ENCODE data around the gene SLC10A3.
"Not testable (repeated sequence)": the region's sequence is repeated elsewhere in the genome, so short reads cannot be mapped to it uniquely, and the experiment has no call there.

The SLC10A3 gene

GRCh38 chrX:154507673-154508383, 17.4 kb upstream of the SLC10A3 start:
- H3K27me3 ChIP-seq (ENCODE audit: control insufficient read depth, insufficient read depth, low read length), result no peaks in the 10 kb centered on the region
- peaks cover 3% of the 10 kb centered on the region for H3K36me3 ChIP-seq (ENCODE audit: insufficient read depth, low read length)
- no peak overlapping the region for H3K4me2 ChIP-seq (ENCODE audit: low read length)
- H3K4me1 ChIP-seq (ENCODE audit: control insufficient read depth, insufficient read depth, low read length), result peaks cover 11% of the 10 kb centered on the region
- H3K9ac ChIP-seq (ENCODE audit: low read depth, low read length), result no peak overlapping the region
- no peak overlapping the region for H3K4me3 ChIP-seq (ENCODE audit: low read length)
- peaks cover 5% of the 10 kb centered on the region for H3K9me3 ChIP-seq (replicated peaks; ENCODE audit: low read length)

DNA sequence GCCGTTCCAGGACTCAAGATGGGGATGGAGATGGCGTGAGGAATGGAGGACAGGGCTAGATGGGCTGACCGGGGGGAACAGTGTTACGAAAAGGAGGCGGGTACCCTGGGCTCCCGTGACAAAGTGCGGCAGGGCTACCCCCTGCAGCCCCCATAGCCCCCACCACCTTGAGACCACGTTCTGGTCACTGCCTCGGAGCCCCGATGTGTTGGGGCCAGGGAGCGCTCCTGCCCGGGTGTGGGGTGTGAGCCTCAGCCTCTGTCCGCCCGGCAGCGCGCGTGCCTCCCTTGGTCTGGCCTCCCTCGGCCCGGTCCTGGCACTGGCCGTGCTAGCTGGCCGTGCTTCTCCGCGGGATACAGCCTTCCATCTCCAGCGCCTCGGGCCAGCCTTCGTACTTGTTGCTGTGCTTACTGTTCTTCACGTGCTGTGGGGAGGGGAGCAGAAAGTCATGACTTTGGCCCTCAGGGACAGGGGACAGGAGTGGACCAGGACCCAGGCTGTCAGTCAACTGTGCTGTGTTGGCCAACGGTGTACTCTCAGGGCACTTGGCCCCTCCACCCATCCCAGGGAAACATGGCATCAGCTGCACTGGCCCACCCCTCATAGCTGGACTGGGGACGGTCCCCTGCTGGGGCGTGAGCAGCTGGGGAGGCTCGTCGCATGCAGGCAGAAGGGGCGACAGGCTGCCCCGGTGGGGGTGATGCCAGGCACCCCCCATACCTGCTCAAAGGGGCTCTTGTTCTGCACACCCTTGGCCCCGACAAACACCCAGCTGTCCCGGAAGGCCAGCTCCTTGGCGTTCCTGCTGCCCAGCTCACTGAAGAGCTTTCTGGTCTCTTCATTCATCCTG, 16.3 kb upstream of the SLC10A3 start:
- peaks cover 5% of the 10 kb centered on the region for H3K9me3 ChIP-seq (replicated peaks; ENCODE audit: low read length)
- no peak overlapping the region for H3K9ac ChIP-seq (ENCODE audit: low read depth, low read length)
- H3K4me2 ChIP-seq (ENCODE audit: low read length), result no peak overlapping the region
- H3K4me3 ChIP-seq (ENCODE audit: low read length), result no peak overlapping the region
- H3K4me1 ChIP-seq (ENCODE audit: control insufficient read depth, insufficient read depth, low read length), result peaks cover 11% of the 10 kb centered on the region
- H3K36me3 ChIP-seq (ENCODE audit: insufficient read depth, low read length), result peaks cover 3% of the 10 kb centered on the region
- H3K27me3 ChIP-seq (ENCODE audit: control insufficient read depth, insufficient read depth, low read length), result no peaks in the 10 kb centered on the region

DNA sequence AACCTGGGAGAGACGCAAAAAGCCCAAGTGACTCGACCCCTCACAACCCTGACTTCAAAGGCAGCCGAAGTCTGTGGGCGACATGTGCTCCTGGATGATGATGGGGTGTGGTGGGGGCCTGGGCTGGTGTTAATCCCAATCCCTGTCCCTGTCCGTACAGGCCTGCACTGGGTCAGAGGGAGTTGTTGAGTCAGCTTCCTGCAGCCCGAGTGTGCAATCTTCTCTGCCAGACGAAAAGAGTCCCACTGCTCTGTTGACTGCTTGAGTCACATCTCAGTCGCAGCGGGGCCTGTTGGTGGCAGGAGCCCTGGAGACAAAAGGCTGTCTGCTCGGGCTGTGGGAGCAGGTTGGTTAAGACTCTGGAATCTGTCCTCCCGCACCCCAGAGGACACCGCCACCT, 15.3 kb upstream of the SLC10A3 start:
- H3K4me2 ChIP-seq (ENCODE audit: low read length), result no peak overlapping the region
- peaks cover 3% of the 10 kb centered on the region for H3K36me3 ChIP-seq (ENCODE audit: insufficient read depth, low read length)
- peaks cover 5% of the 10 kb centered on the region for H3K9me3 ChIP-seq (replicated peaks; ENCODE audit: low read length)
- H3K4me1 ChIP-seq (ENCODE audit: control insufficient read depth, insufficient read depth, low read length), result peaks cover 11% of the 10 kb centered on the region
- H3K4me3 ChIP-seq (ENCODE audit: low read length), result no peak overlapping the region
- no peak overlapping the region for H3K9ac ChIP-seq (ENCODE audit: low read depth, low read length)
- H3K27me3 ChIP-seq (ENCODE audit: control insufficient read depth, insufficient read depth, low read length), result no peaks in the 10 kb centered on the region

DNA sequence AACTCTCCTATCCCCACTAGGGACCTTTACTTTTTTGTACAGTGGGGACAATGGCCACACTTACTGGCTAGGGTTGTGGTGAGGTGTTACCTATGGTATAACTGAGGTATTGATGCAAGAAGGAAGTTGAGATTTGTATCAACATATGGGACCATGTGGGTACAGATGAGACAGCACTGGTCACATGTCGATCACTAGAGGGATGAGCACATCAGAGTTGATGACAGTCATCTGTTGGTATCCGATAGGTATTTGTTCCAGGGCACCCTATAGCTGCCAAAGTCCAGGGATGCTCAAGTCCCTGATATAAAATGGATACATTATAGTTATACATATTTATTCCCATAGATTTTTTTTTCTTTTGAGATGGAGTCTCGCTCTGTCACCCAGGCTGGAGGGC, 12.6 kb upstream of the SLC10A3 start:
- no peaks in the 10 kb centered on the region for H3K27me3 ChIP-seq (ENCODE audit: control insufficient read depth, insufficient read depth, low read length)
- H3K9me3 ChIP-seq (replicated peaks; ENCODE audit: low read length), result no peaks in the 10 kb centered on the region
- peaks cover 11% of the 10 kb centered on the region for H3K4me1 ChIP-seq (ENCODE audit: control insufficient read depth, insufficient read depth, low read length)
- no peak overlapping the region for H3K4me3 ChIP-seq (ENCODE audit: low read length)
- no peak overlapping the region for H3K9ac ChIP-seq (ENCODE audit: low read depth, low read length)
- H3K36me3 ChIP-seq (ENCODE audit: insufficient read depth, low read length), result peaks cover 3% of the 10 kb centered on the region
- H3K4me2 ChIP-seq (ENCODE audit: low read length), result no peak overlapping the region

DNA sequence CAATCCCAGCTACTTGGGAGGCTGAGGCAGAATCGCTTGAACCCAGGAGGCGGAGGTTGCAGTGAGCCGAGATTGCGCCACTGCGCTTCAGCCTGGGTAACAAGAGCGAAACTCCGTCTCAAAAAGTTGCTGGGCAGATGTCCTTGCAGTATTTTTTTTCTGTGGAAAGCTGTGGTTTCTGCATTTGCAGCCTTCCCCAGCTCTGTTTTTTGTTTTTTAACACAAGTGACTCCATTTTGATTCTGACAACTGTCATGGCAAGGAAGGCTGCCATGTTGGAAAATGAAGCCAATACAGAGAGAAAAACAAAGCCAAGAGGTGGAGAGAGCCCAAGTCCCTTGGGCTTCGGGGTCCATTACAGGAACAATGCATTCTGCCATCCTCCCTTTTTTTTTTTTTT, 11.7 kb upstream of the SLC10A3 start:
- H3K36me3 ChIP-seq (ENCODE audit: insufficient read depth, low read length), result peaks cover 3% of the 10 kb centered on the region
- peaks cover 11% of the 10 kb centered on the region for H3K4me1 ChIP-seq (ENCODE audit: control insufficient read depth, insufficient read depth, low read length)
- no peak overlapping the region for H3K9ac ChIP-seq (ENCODE audit: low read depth, low read length)
- H3K4me3 ChIP-seq (ENCODE audit: low read length), result no peak overlapping the region
- no peak overlapping the region for H3K4me2 ChIP-seq (ENCODE audit: low read length)
- no peaks in the 10 kb centered on the region for H3K27me3 ChIP-seq (ENCODE audit: control insufficient read depth, insufficient read depth, low read length)
- no peaks in the 10 kb centered on the region for H3K9me3 ChIP-seq (replicated peaks; ENCODE audit: low read length)

- H3K27me3 ChIP-seq (ENCODE audit: control insufficient read depth, insufficient read depth, low read length); H3K36me3 ChIP-seq (ENCODE audit: insufficient read depth, low read length); H3K9me3 ChIP-seq (replicated peaks; ENCODE audit: low read length); H3K9ac ChIP-seq (ENCODE audit: low read depth, low read length); H3K4me3 ChIP-seq (ENCODE audit: low read length); H3K4me2 ChIP-seq (ENCODE audit: low read length): not testable (repeated sequence)
- H3K4me1 ChIP-seq (ENCODE audit: control insufficient read depth, insufficient read depth, low read length), result peaks cover 11% of the 10 kb centered on the region
Observed at GRCh38 chrX:154501423-154501822, 11.0 kb upstream of the SLC10A3 start.

- H3K27me3 ChIP-seq (ENCODE audit: control insufficient read depth, insufficient read depth, low read length); H3K4me2 ChIP-seq (ENCODE audit: low read length); H3K9ac ChIP-seq (ENCODE audit: low read depth, low read length); H3K36me3 ChIP-seq (ENCODE audit: insufficient read depth, low read length); H3K4me1 ChIP-seq (ENCODE audit: control insufficient read depth, insufficient read depth, low read length); H3K9me3 ChIP-seq (replicated peaks; ENCODE audit: low read length); H3K4me3 ChIP-seq (ENCODE audit: low read length): not testable (repeated sequence)
Observed at GRCh38 chrX:154496591-154497137, 6.2 kb upstream of the SLC10A3 start.

- H3K36me3 ChIP-seq (ENCODE audit: insufficient read depth, low read length), result no peaks in the 10 kb centered on the region
- H3K9me3 ChIP-seq (replicated peaks; ENCODE audit: low read length), result no peaks in the 10 kb centered on the region
- no peaks in the 10 kb centered on the region for H3K4me1 ChIP-seq (ENCODE audit: control insufficient read depth, insufficient read depth, low read length)
- H3K4me2 ChIP-seq (ENCODE audit: low read length), result no peak overlapping the region
- H3K27me3 ChIP-seq (ENCODE audit: control insufficient read depth, insufficient read depth, low read length), result no peaks in the 10 kb centered on the region
- H3K9ac ChIP-seq (ENCODE audit: low read depth, low read length), result no peak overlapping the region
- H3K4me3 ChIP-seq (ENCODE audit: low read length), result no peak overlapping the region
Observed at GRCh38 chrX:154495472-154495922, 5.1 kb upstream of the SLC10A3 start.

GRCh38 chrX:154494715-154495114, 4.3 kb upstream of the SLC10A3 start:
- Histone ChIP-seq H3K27me3 (ENCODE audit: control insufficient read depth, insufficient read depth, low read length) (no peaks in the 10 kb centered on the region), H3K4me1 (ENCODE audit: control insufficient read depth, insufficient read depth, low read length) (no peaks in the 10 kb centered on the region), H3K36me3 (ENCODE audit: insufficient read depth, low read length) (no peaks in the 10 kb centered on the region), H3K9me3 (replicated peaks; ENCODE audit: low read length) (no peaks in the 10 kb centered on the region), H3K9ac (ENCODE audit: low read depth, low read length) (no peak overlapping the region), H3K4me3 (ENCODE audit: low read length) (no peak overlapping the region), H3K4me2 (ENCODE audit: low read length) (no peak overlapping the region)

DNA sequence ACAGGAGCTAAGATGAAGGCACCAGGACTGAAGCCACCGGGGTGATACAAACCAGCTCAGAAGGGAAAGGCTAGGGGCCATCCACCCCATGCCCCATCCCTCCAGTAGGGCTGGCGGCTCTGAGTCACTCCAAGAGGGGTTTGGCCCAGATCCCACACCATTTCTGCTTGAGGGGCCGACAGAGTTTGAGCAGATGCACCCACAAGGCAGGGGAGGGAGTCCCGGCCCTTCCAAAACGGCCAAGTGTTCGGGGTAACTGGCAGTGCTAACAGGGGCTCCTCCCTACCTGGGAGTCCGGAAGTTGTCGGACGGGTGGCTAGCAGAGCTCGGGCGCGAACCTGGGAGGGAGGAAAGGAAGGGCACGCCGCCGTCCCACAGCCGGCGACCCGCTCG, 412 bp downstream of the SLC10A3 start:
- Histone ChIP-seq H3K36me3 (ENCODE audit: insufficient read depth, low read length) (peaks cover 19% of the 10 kb centered on the region), H3K9me3 (replicated peaks; ENCODE audit: low read length) (no peaks in the 10 kb centered on the region), H3K4me2 (ENCODE audit: low read length) (peak overlapping the region; percentile 86), H3K4me3 (ENCODE audit: low read length) (peak overlapping the region; percentile 70), H3K9ac (ENCODE audit: low read depth, low read length) (peak overlapping the region; percentile 84), H3K27me3 (ENCODE audit: control insufficient read depth, insufficient read depth, low read length) (no peaks in the 10 kb centered on the region), H3K4me1 (ENCODE audit: control insufficient read depth, insufficient read depth, low read length) (peaks cover 19% of the 10 kb centered on the region)

GRCh38 chrX:154489182-154489581, 1.2 kb downstream of the SLC10A3 start:
- Histone ChIP-seq H3K36me3 (ENCODE audit: insufficient read depth, low read length) (peaks cover 23% of the 10 kb centered on the region), H3K4me3 (ENCODE audit: low read length) (peak overlapping the region; percentile 70), H3K9me3 (replicated peaks; ENCODE audit: low read length) (no peaks in the 10 kb centered on the region), H3K27me3 (ENCODE audit: control insufficient read depth, insufficient read depth, low read length) (no peaks in the 10 kb centered on the region), H3K9ac (ENCODE audit: low read depth, low read length) (peak overlapping the region; percentile 84), H3K4me1 (ENCODE audit: control insufficient read depth, insufficient read depth, low read length) (peaks cover 27% of the 10 kb centered on the region), H3K4me2 (ENCODE audit: low read length) (peak overlapping the region; percentile 86)
